K562 (cell line): ENCODE measurements around the gene HS3ST1. TPM values are rescaled to one million over a fixed set of nuclear protein-coding genes. Genes with fewer than 3 reads are reported as not detected.

Source experiments
- ATAC-seq: fragments of 200-7000 bp; cut with Tn5 transposase; 3 replicates; pipeline ENCODE4 v1.9.1; 2020; ENCODE audit warnings: moderate library complexity
- Bru-seq: library from RNA; stranded (reverse); fragments of 400-500 nt; gene quantifications from one replicate; lab custom pipeline; 2021; lab: Mats Ljungman, UMichigan
- BruChase-seq, 2 experiments: library from RNA; stranded (reverse); fragments of 400-500 nt; gene quantifications; one replicate each; lab custom pipeline; 2021; lab: Mats Ljungman, UMichigan
- BruUV-seq: library from RNA; stranded (reverse); fragments of 400-500 nt; replicated peaks from 2 replicates; lab custom pipeline; 2021; lab: Mats Ljungman, UMichigan
- CTCF ChIA-PET: fragments of 300-600 bp; formaldehyde crosslinking; extraction: SDS; loops from one replicate; lab custom pipeline; 2021; ENCODE audit warnings: low intra/inter-chr PET ratio; lab: Yijun Ruan, JAX
- POLR2A ChIA-PET: fragments of 300-600, 350-650 bp; sonication (Branson Sonifier 250); formaldehyde crosslinking; extraction: SDS; loops from one replicate; lab custom pipeline; 2021; ENCODE audit warnings: antibody characterized with exemption, inconsistent platforms; lab: Yijun Ruan, JAX
- DNase-seq, 4 experiments: peaks; one replicate each; pipeline versions ENCODE4 v3.0.0 to v3.0.0-alpha.2; 2011 to 2018; ENCODE audit warnings: low spot score in 3 of 4, mixed read lengths in 3 of 4; ENCODE audit errors: extremely low read depth in 1 of 4
- FAIRE-seq: peaks from 2 replicates; lab custom pipeline; 2011; peaks lifted over from hg19 to GRCh38; lab: Jason Lieb, UNC
- H2AFZ ChIP-seq: 2 replicates; pipeline ENCODE4 v1.6.0; 2011; ENCODE audit warnings: low read depth, low read length, control low read depth, inconsistent platforms
- H3K27ac ChIP-seq: fragments of 200-600 bp; 3 replicates; pipeline ENCODE4 v1.8.0; 2011; ENCODE audit warnings: low read depth, mild to moderate bottlenecking, control low read depth, inconsistent platforms, low read length, moderate library complexity, mixed read lengths; ENCODE audit errors: extremely low read depth
- H3K27me3 ChIP-seq, 2 experiments: fragments of 300-600 bp in 1 of 2; 2 replicates in 1 of 2; 3 replicates in 1 of 2; pipeline versions ENCODE4 v1.6.0 to v1.8.0; 2011; ENCODE audit warnings: inconsistent platforms in 2 of 2, low read length in 2 of 2, mild to moderate bottlenecking in 1 of 2, mixed read lengths in 1 of 2, moderate library complexity in 1 of 2; ENCODE audit not compliant: control insufficient read depth in 2 of 2, insufficient read depth in 2 of 2
- H3K36me3 ChIP-seq: fragments of 300-600 bp; 3 replicates; pipeline ENCODE4 v1.8.0; 2011; ENCODE audit warnings: mild to moderate bottlenecking, low read length, inconsistent platforms; ENCODE audit not compliant: control insufficient read depth, insufficient read depth
- H3K4me1 ChIP-seq, 2 experiments: fragments of 200-600 bp in 1 of 2; replicated peaks in 1 of 2; 2 replicates in 1 of 2; 3 replicates in 1 of 2; pipeline versions ENCODE4 v1.5.1 to v1.8.0; 2011; ENCODE audit warnings: inconsistent platforms in 2 of 2, low read length in 2 of 2, mild to moderate bottlenecking in 1 of 2, mixed read lengths in 1 of 2, moderate library complexity in 1 of 2; ENCODE audit not compliant: control insufficient read depth in 2 of 2, insufficient read depth in 2 of 2
- H3K4me2 ChIP-seq: 2 replicates; pipeline ENCODE4 v1.6.1; 2011; ENCODE audit warnings: low read length, control low read depth, inconsistent platforms, mixed read lengths; ENCODE audit not compliant: insufficient read depth
- H3K4me3 ChIP-seq: fragments of 200-600 bp; sonication (generic), shearing (Covaris generic); 2 replicates; pipeline ENCODE4 v1.5.1; 2016; ENCODE audit warnings: control low read depth, inconsistent platforms
- H3K79me2 ChIP-seq: fragments of 200-600 bp; 3 replicates; pipeline ENCODE4 v1.8.0; 2011; ENCODE audit warnings: low read length, inconsistent platforms; ENCODE audit not compliant: control insufficient read depth, insufficient read depth
- H3K9ac ChIP-seq, 2 experiments: 2 replicates each; pipeline versions ENCODE4 v1.6.0 to v1.6.1; 2011; ENCODE audit warnings: low read depth in 2 of 2, low read length in 2 of 2, control low read depth in 1 of 2, inconsistent platforms in 1 of 2, mild to moderate bottlenecking in 1 of 2, mixed read lengths in 1 of 2; ENCODE audit not compliant: insufficient read depth in 1 of 2
- H3K9me1 ChIP-seq: one replicate; pipeline ENCODE4 v1.6.0; 2011; ENCODE audit warnings: inconsistent platforms, mild to moderate bottlenecking, low read length, moderate library complexity; ENCODE audit not compliant: control insufficient read depth, insufficient read depth
- H3K9me3 ChIP-seq: replicated peaks from 2 replicates; pipeline ENCODE4 v1.5.1; 2011; ENCODE audit warnings: low read depth, low read length, inconsistent platforms; ENCODE audit not compliant: control insufficient read depth, insufficient read depth
- H4K20me1 ChIP-seq: replicated peaks from 2 replicates; pipeline ENCODE4 v1.6.1; 2011; ENCODE audit warnings: low read length, inconsistent platforms, mixed read lengths; ENCODE audit not compliant: control insufficient read depth, insufficient read depth
- DMBX1 ChIP-seq: fragments of 250-450 bp; sonication (Bioruptor Pico); IDR thresholded peaks from 2 replicates; pipeline ENCODE4 v1.8.0; 2022; ENCODE audit warnings: inconsistent platforms, mild to moderate bottlenecking, moderate library complexity, borderline replicate concordance
- NCOR1 ChIP-seq: fragments of 450-650 bp; IDR thresholded peaks from 2 replicates; pipeline ENCODE4 v1.6.1; 2016; ENCODE audit warnings: mild to moderate bottlenecking, moderate library complexity
- POLR2B ChIP-seq: fragments of 450-650 bp; IDR thresholded peaks from 2 replicates; pipeline ENCODE4 v1.6.1; 2018; ENCODE audit warnings: low read depth; ENCODE audit not compliant: partially characterized antibody
- TARDBP ChIP-seq: fragments of 450-650 bp; IDR thresholded peaks from 2 replicates; pipeline ENCODE4 v1.6.1; 2016
- ZNF57 ChIP-seq: fragments of 450-650 bp; formaldehyde crosslinking; IDR thresholded peaks from 2 replicates; pipeline ENCODE4 v1.4.0; 2020; ENCODE audit warnings: mild to moderate bottlenecking, moderate library complexity
- WGBS: fragments of 100-300 bp; shearing (Covaris generic); methylation state at CpG from one replicate; pipeline ENCODE4 v1.1.6; 2016; ENCODE audit warnings: low coverage, mixed read lengths; ENCODE audit not compliant: insufficient coverage; ENCODE audit errors: missing lambda C conversion rate; 5-methylcytosine and 5-hydroxymethylcytosine counted together
- in situ Hi-C: fragments of 300-500 bp; cut with MboI; formaldehyde crosslinking; loops from 4 replicates; pipeline ENCODE4 v1.15.0; 2018; ENCODE audit warnings: inconsistent platforms, mixed read lengths
- intact Hi-C: fragments of 100-400 bp; cut with micrococcal nuclease; formaldehyde crosslinking; loops from 2 replicates; pipeline ENCODE4 v1.14.2; 2022
- long read RNA-seq, 3 experiments: library from polyadenylated mRNA in 2 of 3; library from RNA in 1 of 3; unstranded in 2 of 3; stranded (forward) in 1 of 3; transcript quantifications; one replicate each; pipeline ENCODE4 v2.0.0, GENCODE V29; 2019 to 2022
- polyA minus RNA-seq, 3 experiments: library from RNA; depleted of rRNA, polyadenylated mRNA; stranded (reverse); fragments of >200 nt; gene quantifications; 2 replicates each; pipeline ENCODE4 v1.2.3, GENCODE V29; 2011
- polyA plus RNA-seq, 8 experiments: library from polyadenylated mRNA; depleted of rRNA in 4 of 8; stranded (reverse) in 5 of 8; unstranded in 3 of 8; fragments of >200 nt; fragmentation: Nextera tagmentation in 2 of 8; fragmentation: Illumina TruSeq in 1 of 8; extraction: Ambion mirVana in 2 of 8; extraction: Trizol in 1 of 8; gene quantifications; 2 replicates each; pipeline versions ENCODE4 v1.2.1 to v1.2.3, GENCODE V29; 2011 to 2014; ENCODE audit warnings: inconsistent platforms in 1 of 8, missing spikeins in 1 of 8
- total RNA-seq, 7 experiments: library from RNA; depleted of rRNA in 6 of 7; stranded (reverse); fragments of >200 nt in 6 of 7; fragmentation: Illumina TruSeq in 2 of 7; extraction: Trizol in 2 of 7; gene quantifications; 2 replicates each; pipeline versions ENCODE4 v1.2.1 to v1.2.3, GENCODE V29; 2011 to 2021; ENCODE audit warnings: low replicate concordance in 1 of 7
- TF ChIP-seq, protein P1 (sequence below): fragments of 450-650 bp; conservative IDR thresholded peaks from 2 replicates; pipeline ENCODE4 v1.6.1; 2016; ENCODE audit warnings: missing genetic modification characterization, low read depth, mild to moderate bottlenecking, missing compliant biosample characterization, moderate library complexity
- TF ChIP-seq, protein P2 (sequence below), 2 experiments: fragments of 450-650 bp; IDR thresholded peaks; 2 replicates each; pipeline ENCODE4 v1.6.1; 2016; ENCODE audit warnings: mild to moderate bottlenecking in 2 of 2, borderline replicate concordance in 1 of 2, low read depth in 1 of 2, moderate library complexity in 1 of 2

The HS3ST1 gene
- total RNA-seq (2011; cell fraction: chromatin; rRNA removed; ENCODE audit: low replicate concordance), result not detected in 2 replicates
- not detected in 2 replicates for total RNA-seq (2011; cell fraction: nucleolus; rRNA removed)
- not detected in 2 replicates for total RNA-seq (2011; cell fraction: nucleoplasm; rRNA removed)
- total RNA-seq (2014; rRNA removed), result not detected in 2 replicates
- not detected in 2 replicates for total RNA-seq (2014; rRNA removed; fragmentation: Illumina TruSeq; extraction: Trizol)
- total RNA-seq (2015; rRNA removed; fragmentation: Illumina TruSeq; extraction: Trizol), result not detected in 2 replicates
- total RNA-seq (2021), result 0.02 TPM in 1 of 2 replicates, not detected in the other
- not detected in 2 replicates for polyA plus RNA-seq (2011; rRNA removed)
- polyA plus RNA-seq (2011; cell fraction: cytosol; rRNA removed), result not detected in 2 replicates
- polyA plus RNA-seq (2011; cell fraction: nucleus; rRNA removed), result not detected in 2 replicates
- polyA plus RNA-seq (2012), result not detected in 2 replicates
- polyA plus RNA-seq (2014; fragmentation: Illumina TruSeq; extraction: Trizol), result not detected in 2 replicates
- polyA plus RNA-seq (2014; fragmentation: Nextera tagmentation; extraction: Ambion mirVana), result not detected
- not detected in 2 replicates for polyA plus RNA-seq (2014; rRNA removed)
- not detected in 2 replicates for polyA minus RNA-seq (2011; rRNA and poly(A)+ RNA removed)
- not detected in 2 replicates for polyA minus RNA-seq (2011; cell fraction: cytosol; rRNA and poly(A)+ RNA removed)
- polyA minus RNA-seq (2011; cell fraction: nucleus; rRNA and poly(A)+ RNA removed), result not detected in 2 replicates
- Bru-seq, nascent RNA, result percentile 20 among the genes with signal in this experiment
- percentile 17 among the genes with signal in this experiment for BruChase-seq, experiment 1, labeled RNA remaining after a 2-hour chase
- BruChase-seq, experiment 2, labeled RNA remaining after a 6-hour chase, result percentile 23 among the genes with signal in this experiment
- long read RNA-seq, experiment 1, partial matches to known transcripts, result 0 of 1 reads
- long read RNA-seq, experiment 1, other reads (novel, unspliced or antisense), result 1 of 1 reads
- long read RNA-seq, experiment 2, result 0 reads
- long read RNA-seq, experiment 3, result 0 reads

DNA sequence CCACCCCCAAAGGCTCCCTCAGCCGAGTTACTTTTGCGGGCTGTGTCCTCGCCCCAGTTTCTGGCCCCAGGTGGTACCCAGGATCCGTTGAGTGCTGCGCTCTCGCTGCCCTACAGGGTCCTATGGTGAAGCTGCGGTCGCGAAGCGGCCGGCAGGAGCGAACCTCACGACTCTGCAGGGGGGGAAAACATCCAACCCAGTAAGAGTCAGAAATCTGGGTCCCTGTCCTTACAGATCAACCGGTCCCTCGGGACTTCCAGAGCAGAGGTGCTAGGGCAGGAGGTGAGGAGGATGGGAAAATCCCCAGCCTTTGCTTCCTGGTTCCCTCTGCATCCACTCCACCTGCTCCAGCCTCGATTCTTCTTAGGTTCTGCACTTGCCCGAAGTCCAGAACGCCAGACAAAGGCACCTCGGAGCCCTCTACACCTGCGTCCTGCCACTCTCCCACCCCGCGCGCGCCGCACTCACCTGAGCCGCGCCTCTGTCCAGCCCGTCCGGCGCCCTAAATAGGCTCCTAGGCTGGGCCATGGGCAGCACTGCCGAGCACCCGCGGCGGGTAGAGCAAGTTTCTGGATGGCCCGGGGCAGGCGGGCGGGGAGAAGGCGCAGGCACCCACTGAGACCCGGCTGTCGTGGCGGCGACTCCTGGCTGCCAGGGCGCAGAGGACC, at the start of gene HS3ST1:
TSS of gene HS3ST1 (minus strand) at position 664 of the 668 bp plus-strand sequence. CDS start 28,889 bp downstream, outside the sequence.
- no peaks in the 10 kb centered on the region for H3K27me3 ChIP-seq
- no peaks in the 10 kb centered on the region for H3K4me1 ChIP-seq
- H2AFZ ChIP-seq, result no peak within 1 kb of the TSS
- CTCF ChIA-PET, result no interaction called here
- DNase-seq (no peak), ATAC-seq (no peak), FAIRE-seq (no peak)
- 14% methylated on average over 26 of the region's 43 CpGs for WGBS
- no peak within 1 kb of the TSS for H3K27ac ChIP-seq
- no peaks in the 10 kb centered on the region for H4K20me1 ChIP-seq
- no peaks in the 10 kb centered on the region for H3K9me3 ChIP-seq
- no peak within 1 kb of the TSS for H3K4me3 ChIP-seq
- no peaks in the 10 kb centered on the region for H3K79me2 ChIP-seq
- BruUV-seq, result no TSS peak
- no peak within 1 kb of the TSS for H3K9ac ChIP-seq
- H3K4me2 ChIP-seq, result no peak within 1 kb of the TSS
- H3K36me3 ChIP-seq, result no peaks in the 10 kb centered on the region
- intact Hi-C loops, result loop anchor here (10.0 kb wide), 1 partner anchor 844 kb away; no protein-coding TSS in a partner anchor
- H3K9me1 ChIP-seq, result no peaks in the 10 kb centered on the region
- POLR2A ChIA-PET, result no interaction called here
- in situ Hi-C loops, result no loop called here
- TF ChIP-seq, protein P1, sequence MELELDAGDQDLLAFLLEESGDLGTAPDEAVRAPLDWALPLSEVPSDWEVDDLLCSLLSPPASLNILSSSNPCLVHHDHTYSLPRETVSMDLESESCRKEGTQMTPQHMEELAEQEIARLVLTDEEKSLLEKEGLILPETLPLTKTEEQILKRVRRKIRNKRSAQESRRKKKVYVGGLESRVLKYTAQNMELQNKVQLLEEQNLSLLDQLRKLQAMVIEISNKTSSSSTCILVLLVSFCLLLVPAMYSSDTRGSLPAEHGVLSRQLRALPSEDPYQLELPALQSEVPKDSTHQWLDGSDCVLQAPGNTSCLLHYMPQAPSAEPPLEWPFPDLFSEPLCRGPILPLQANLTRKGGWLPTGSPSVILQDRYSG, result no peak
- TF ChIP-seq POLR2B, result no peak
- TF ChIP-seq NCOR1, result no peak
- TF ChIP-seq DMBX1, result no peak
- TF ChIP-seq, protein P2, sequence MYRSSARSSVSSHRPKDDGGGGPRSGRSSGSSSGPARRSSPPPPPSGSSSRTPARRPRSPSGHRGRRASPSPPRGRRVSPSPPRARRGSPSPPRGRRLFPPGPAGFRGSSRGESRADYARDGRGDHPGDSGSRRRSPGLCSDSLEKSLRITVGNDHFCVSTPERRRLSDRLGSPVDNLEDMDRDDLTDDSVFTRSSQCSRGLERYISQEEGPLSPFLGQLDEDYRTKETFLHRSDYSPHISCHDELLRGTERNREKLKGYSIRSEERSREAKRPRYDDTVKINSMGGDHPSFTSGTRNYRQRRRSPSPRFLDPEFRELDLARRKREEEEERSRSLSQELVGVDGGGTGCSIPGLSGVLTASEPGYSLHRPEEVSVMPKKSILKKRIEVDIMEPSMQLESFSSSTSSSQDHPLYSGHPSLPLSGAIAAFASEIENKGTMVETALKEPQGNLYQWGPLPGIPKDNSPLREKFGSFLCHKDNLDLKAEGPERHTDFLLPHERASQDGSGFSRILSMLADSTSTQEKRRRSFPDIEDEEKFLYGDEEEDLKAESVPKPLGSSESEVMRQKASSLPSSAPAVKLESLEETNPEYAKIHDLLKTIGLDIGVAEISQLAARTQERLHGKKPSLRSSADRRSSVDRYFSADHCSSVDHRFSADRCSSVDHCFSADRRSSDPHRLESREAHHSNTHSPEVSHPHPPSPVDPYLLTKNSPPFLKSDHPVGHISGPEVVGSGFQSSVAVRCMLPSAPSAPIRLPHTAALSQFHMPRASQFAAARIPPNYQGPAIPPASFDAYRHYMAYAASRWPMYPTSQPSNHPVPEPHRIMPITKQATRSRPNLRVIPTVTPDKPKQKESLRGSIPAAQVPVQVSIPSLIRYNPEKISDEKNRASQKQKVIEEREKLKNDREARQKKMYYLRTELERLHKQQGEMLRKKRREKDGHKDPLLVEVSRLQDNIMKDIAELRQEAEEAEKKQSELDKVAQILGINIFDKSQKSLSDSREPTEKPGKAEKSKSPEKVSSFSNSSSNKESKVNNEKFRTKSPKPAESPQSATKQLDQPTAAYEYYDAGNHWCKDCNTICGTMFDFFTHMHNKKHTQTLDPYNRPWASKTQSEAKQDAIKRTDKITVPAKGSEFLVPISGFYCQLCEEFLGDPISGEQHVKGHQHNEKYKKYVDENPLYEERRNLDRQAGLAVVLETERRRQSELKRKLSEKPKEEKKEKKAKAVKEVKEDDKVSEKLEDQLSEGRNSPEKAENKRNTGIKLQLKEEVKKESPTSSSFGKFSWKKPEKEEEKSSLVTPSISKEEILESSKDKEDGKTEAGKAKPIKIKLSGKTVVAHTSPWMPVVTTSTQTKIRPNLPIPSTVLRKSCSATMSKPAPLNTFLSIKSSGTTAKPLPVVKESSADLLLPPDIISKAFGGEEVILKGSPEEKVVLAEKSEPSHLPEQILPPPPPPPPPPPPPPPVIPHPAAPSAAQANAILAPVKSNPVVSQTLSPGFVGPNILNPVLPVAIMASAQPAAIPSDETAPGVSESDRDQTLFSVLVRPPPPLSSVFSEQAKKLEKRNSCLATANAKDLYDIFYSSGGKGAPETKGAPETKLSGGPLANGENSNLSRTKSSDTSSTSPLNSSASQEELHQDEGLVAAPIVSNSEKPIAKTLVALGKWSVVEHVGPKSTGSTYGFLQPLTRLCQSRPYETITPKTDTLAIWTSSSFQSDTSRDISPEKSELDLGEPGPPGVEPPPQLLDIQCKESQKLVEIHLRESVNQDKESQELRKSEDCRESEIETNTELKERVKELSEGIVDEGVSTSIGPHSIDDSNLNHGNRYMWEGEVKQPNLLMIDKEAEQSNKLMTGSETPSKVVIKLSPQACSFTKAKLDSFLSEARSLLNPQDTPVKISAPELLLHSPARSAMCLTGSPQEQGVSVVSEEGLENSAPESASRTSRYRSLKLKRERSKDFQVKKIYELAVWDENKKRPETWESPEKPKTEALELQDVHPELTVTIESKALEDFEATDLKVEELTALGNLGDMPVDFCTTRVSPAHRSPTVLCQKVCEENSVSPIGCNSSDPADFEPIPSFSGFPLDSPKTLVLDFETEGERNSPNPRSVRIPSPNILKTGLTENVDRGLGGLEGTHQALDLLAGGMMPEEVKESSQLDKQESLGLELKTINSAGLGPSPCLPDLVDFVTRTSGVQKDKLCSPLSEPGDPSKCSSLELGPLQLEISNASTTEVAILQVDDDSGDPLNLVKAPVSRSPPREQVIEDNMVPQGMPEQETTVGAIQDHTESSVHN (IDR thresholded peaks at IDR 0.05; ENCODE audit: borderline replicate concordance in 1 of 2, low read depth in 1 of 2), result no peak
- no peak for TF ChIP-seq TARDBP
- no peak for TF ChIP-seq ZNF57
